Spleen (tissue), 11 donors: ENCODE results near the gene GFPT2. TPM values are rescaled to one million over a fixed set of nuclear protein-coding genes. Genes with fewer than 3 reads are reported as not detected.

Source experiments
- DNase-seq: peaks from one replicate; pipeline ENCODE4 v3.0.0-alpha.2; 2020
- H3K27ac ChIP-seq, 8 donors: fragments of 200-600 bp; sonication (generic) in 7 of 8; 1 replicate in 4 of 8; 2 replicates in 4 of 8; pipeline versions ENCODE4 v1.5.0 to v1.8.0; 2016 to 2021; ENCODE audit warnings: inconsistent platforms in 4 of 8, mild to moderate bottlenecking in 4 of 8, moderate library complexity in 1 of 8
- H3K27me3 ChIP-seq, 7 donors: fragments of 200-600 bp; sonication (generic) in 6 of 7; replicated peaks in 1 of 7; 1 replicate in 4 of 7; 2 replicates in 3 of 7; pipeline versions ENCODE4 v1.5.0 to v1.8.0; 2016 to 2021; ENCODE audit warnings: inconsistent platforms in 3 of 7, mild to moderate bottlenecking in 1 of 7
- H3K36me3 ChIP-seq, 6 donors: fragments of 200-600 bp; sonication (generic) in 5 of 6; 1 replicate in 4 of 6; 2 replicates in 2 of 6; pipeline versions ENCODE4 v1.5.0 to v1.8.0; 2016 to 2021; ENCODE audit warnings: inconsistent platforms in 2 of 6
- H3K4me1 ChIP-seq, 6 donors: fragments of 200-600 bp; sonication (generic) in 5 of 6; 1 replicate in 3 of 6; 2 replicates in 3 of 6; pipeline versions ENCODE4 v1.5.0 to v1.8.0; 2016 to 2021; ENCODE audit warnings: inconsistent platforms in 3 of 6
- H3K4me3 ChIP-seq, 8 donors: fragments of 200-600 bp; sonication (generic) in 7 of 8; 1 replicate in 4 of 8; 2 replicates in 4 of 8; pipeline versions ENCODE4 v1.5.0 to v1.8.0; 2016 to 2021; ENCODE audit warnings: inconsistent platforms in 4 of 8, mild to moderate bottlenecking in 4 of 8, moderate library complexity in 2 of 8
- H3K9me3 ChIP-seq, 8 donors: fragments of 200-600 bp; sonication (generic) in 7 of 8; 1 replicate in 4 of 8; 2 replicates in 4 of 8; pipeline versions ENCODE4 v1.5.0 to v1.8.0; 2016 to 2021; ENCODE audit warnings: inconsistent platforms in 4 of 8
- CTCF ChIP-seq, 11 experiments: fragments of 200-600 bp in 7 of 11; fragments of 450-650 bp in 4 of 11; sonication (generic) in 4 of 11; IDR thresholded peaks in 8 of 11; conservative IDR thresholded peaks in 3 of 11; 1 replicate in 7 of 11; 2 replicates in 4 of 11; pipeline versions ENCODE4 v1.4.0 to v1.8.0; 2016 to 2021; ENCODE audit warnings: antibody characterized with exemption in 11 of 11, inconsistent platforms in 4 of 11, mild to moderate bottlenecking in 1 of 11
- POLR2A ChIP-seq, 3 donors: fragments of 450-650 bp; IDR thresholded peaks; one replicate each; pipeline ENCODE4 v1.5.1; 2017; ENCODE audit warnings: antibody characterized with exemption in 3 of 3, mild to moderate bottlenecking in 1 of 3
- POLR2AphosphoS5 ChIP-seq, 3 donors: sonication (generic); formaldehyde crosslinking; IDR thresholded peaks; one replicate each; pipeline ENCODE4 v1.5.1; 2017; ENCODE audit warnings: antibody characterized with exemption in 3 of 3
- WGBS, 5 donors: extraction: QIAGEN DNeasy Blood & Tissue Kit in 3 of 5; methylation state at CpG; one replicate each; pipeline versions ENCODE4 v1.1.5 to v1.1.7; 2013 to 2018; 5-methylcytosine and 5-hydroxymethylcytosine counted together
- intact Hi-C: fragments of 100-400 bp; cut with DNase I; formaldehyde crosslinking; loops from one replicate; pipeline ENCODE4 v1.15.0; 2023; ENCODE audit warnings: low total_unique reads
- polyA plus RNA-seq, 3 donors: library from polyadenylated mRNA; stranded (reverse); fragments of 200-250 nt; gene quantifications; one replicate each; pipeline ENCODE4 v1.2.1, GENCODE V29; 2013
- total RNA-seq, 7 donors: library from RNA; depleted of rRNA in 3 of 7; stranded (reverse); fragments of >200 nt in 3 of 7; fragmentation: NEBNext Ultra II Directional in 4 of 7; extraction: Animal tissue kit (Norgen Biotek cat#: 25700) in 4 of 7; gene quantifications; one replicate each; pipeline versions ENCODE4 v1.1.0 to v1.2.1, GENCODE V29; 2016 to 2021
- donor health status: healthy with polysubstance abuse.
- donor health status: DM: no; HTN: no; CAD: no; lungs with moderate emphysema.
- donor health status: DM: no; HTN: no; CAD: no.
- donor health status: Bipolar disorder and iron deficiency.
- donor health status: healthy.
- donor health status: DM: no; HTN: no; CAD: no.
- donor health status: DM: yes; HTN: yes; CAD: no.

GFPT2 gene
- total and polyA plus RNA-seq, 10 donors: 1.2 to 4.7 (median 1.9) TPM

- H3K27me3 ChIP-seq: peaks cover 2 to 58% (median 14%) of the 10 kb centered on the region in 7 donors
Measured at GRCh38 chr5:180347702-180348101, 5.4 kb downstream of the GFPT2 start.

DNA sequence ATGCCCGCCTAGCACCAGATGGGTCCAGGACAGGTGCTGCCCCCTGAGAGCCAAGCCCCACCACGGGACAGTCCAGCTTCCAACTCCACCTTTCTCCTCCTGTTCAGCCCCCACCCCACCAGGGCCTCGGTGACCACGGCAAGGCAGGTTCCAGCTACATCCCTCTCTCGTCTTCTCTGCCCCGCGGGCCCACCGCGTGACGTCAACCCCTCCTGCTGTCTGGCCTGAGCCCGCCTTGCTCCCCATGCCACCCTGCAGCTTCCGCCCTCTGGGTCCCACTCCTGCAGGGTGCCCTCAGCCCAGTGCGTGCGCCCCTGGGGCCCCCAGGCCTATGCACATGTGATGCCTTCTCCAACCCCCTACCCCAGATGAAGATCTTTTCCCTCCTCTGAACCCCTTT, 6.8 kb downstream of the GFPT2 start:
- no peaks in the 10 kb centered on the region for H3K4me1 ChIP-seq
- no peak for DNase-seq

More at GRCh38 chr5:180347702-180348101, 5.4 kb downstream of the GFPT2 start:
- TF ChIP-seq POLR2A (IDR thresholded peaks at IDR 0.05) (no peak), POLR2AphosphoS5 (IDR thresholded peaks at IDR 0.05) (no peak), CTCF (IDR thresholded peaks at IDR 0.05 in 8 of 11, conservative IDR thresholded peaks at IDR 0.05 in 3 of 11) (no peak)
- no peak overlapping the region for H3K4me3 ChIP-seq
- no peaks in the 10 kb centered on the region for H3K9me3 ChIP-seq
- no peaks in the 10 kb centered on the region for H3K36me3 ChIP-seq
- peaks cover 4 to 11% (median 6%) of the 10 kb centered on the region in 6 donors for H3K4me1 ChIP-seq
- intact Hi-C loops: no loop called here
- H3K27ac ChIP-seq: no peak overlapping the region
- WGBS, 5 donors: 85 to 90% (median 88%) methylated on average over 10 of the region's 10 CpGs
- DNase-seq: no peak

GRCh38 chr5:180345781-180346180, 7.4 kb downstream of the GFPT2 start:
- Histone ChIP-seq H3K27me3 (peaks cover 0 to 39% (median 0%) of the 10 kb centered on the region in 7 donors), H3K27ac (no peak overlapping the region), H3K9me3 (no peaks in the 10 kb centered on the region), H3K4me1 (no peaks in the 10 kb centered on the region), H3K36me3 (no peaks in the 10 kb centered on the region), H3K4me3 (no peak overlapping the region)
- 87 to 96% (median 90%) methylated on average over 8 of the region's 8 CpGs for WGBS, 5 donors
- no peak for DNase-seq
- intact Hi-C loops: no loop called here
- TF ChIP-seq POLR2A (IDR thresholded peaks at IDR 0.05) (no peak), POLR2AphosphoS5 (IDR thresholded peaks at IDR 0.05) (no peak), CTCF (IDR thresholded peaks at IDR 0.05 in 8 of 11, conservative IDR thresholded peaks at IDR 0.05 in 3 of 11) (no peak)

More for the DNA sequence above, 6.8 kb downstream of the GFPT2 start:
- TF ChIP-seq POLR2AphosphoS5 (IDR thresholded peaks at IDR 0.05) (no peak), CTCF (IDR thresholded peaks at IDR 0.05 in 8 of 11, conservative IDR thresholded peaks at IDR 0.05 in 3 of 11) (no peak), POLR2A (IDR thresholded peaks at IDR 0.05) (no peak)
- H3K9me3 ChIP-seq: no peaks in the 10 kb centered on the region
- H3K27me3 ChIP-seq: peaks cover 0 to 45% (median under 1%) of the 10 kb centered on the region in 7 donors
- WGBS, 5 donors: 93 to 98% (median 94%) methylated on average over 14 of the region's 14 CpGs
- H3K36me3 ChIP-seq: no peaks in the 10 kb centered on the region
- no peak overlapping the region for H3K4me3 ChIP-seq
- no peak overlapping the region for H3K27ac ChIP-seq
- intact Hi-C loops: no loop called here

DNA sequence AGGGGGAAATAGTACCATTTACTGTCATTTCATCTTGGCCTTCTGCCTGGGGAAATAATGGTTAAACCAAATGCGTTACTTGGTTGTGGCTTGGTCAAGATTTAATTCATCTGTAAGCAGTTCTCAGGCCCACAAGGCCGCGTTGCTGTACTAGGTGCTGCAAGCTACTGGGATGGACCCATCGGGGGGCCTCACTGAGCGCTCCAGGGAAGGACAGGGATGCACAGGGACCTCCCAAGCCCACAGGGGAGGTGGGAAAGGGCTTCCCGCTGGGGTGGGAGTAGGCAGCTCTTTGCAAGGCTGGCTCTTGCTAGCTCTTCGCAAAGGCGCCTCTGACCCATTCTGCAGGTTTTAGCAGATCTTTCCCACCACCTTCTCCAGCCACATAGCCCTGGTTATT, 8.0 kb downstream of the GFPT2 start:
- H3K27ac ChIP-seq: no peak overlapping the region
- no peaks in the 10 kb centered on the region for H3K4me1 ChIP-seq
- intact Hi-C loops: no loop called here
- no peaks in the 10 kb centered on the region for H3K9me3 ChIP-seq
- no peak for DNase-seq
- H3K27me3 ChIP-seq: peaks cover 0 to 33% (median 0%) of the 10 kb centered on the region in 7 donors
- TF ChIP-seq POLR2AphosphoS5 (IDR thresholded peaks at IDR 0.05) (no peak), POLR2A (IDR thresholded peaks at IDR 0.05) (no peak), CTCF (IDR thresholded peaks at IDR 0.05 in 8 of 11, conservative IDR thresholded peaks at IDR 0.05 in 3 of 11) (no peak)
- no peak overlapping the region for H3K4me3 ChIP-seq
- no peaks in the 10 kb centered on the region for H3K36me3 ChIP-seq
- WGBS, 5 donors: 86 to 92% (median 90%) methylated on average over 8 of the region's 8 CpGs
